Vagina (tissue), 2 donors: ENCODE measurements around the gene RAMACL.

ENCODE experiments used
- POLR2A ChIP-seq, 2 donors: fragments of 450-650 bp; IDR thresholded peaks; one replicate each; pipeline ENCODE4 v1.6.1; 2017; ENCODE audit warnings: antibody characterized with exemption in 2 of 2, mild to moderate bottlenecking in 2 of 2, moderate library complexity in 2 of 2
- POLR2AphosphoS5 ChIP-seq, 2 donors: sonication (generic); formaldehyde crosslinking; IDR thresholded peaks; one replicate each; pipeline ENCODE4 v1.9.0; 2017; ENCODE audit warnings: antibody characterized with exemption in 2 of 2, mild to moderate bottlenecking in 2 of 2, low read depth in 1 of 2; ENCODE audit not compliant: insufficient read depth in 1 of 2
- TF ChIP-seq, protein P1 (sequence below), 3 experiments: fragments of 450-650 bp in 2 of 3; fragments of 200-600 bp in 1 of 3; sonication (generic) in 1 of 3; IDR thresholded peaks; one replicate each; pipeline ENCODE4 v1.5.1; 2017 to 2019; ENCODE audit warnings: antibody characterized with exemption in 3 of 3, mild to moderate bottlenecking in 2 of 3, moderate library complexity in 2 of 3

- TF ChIP-seq, protein P1, sequence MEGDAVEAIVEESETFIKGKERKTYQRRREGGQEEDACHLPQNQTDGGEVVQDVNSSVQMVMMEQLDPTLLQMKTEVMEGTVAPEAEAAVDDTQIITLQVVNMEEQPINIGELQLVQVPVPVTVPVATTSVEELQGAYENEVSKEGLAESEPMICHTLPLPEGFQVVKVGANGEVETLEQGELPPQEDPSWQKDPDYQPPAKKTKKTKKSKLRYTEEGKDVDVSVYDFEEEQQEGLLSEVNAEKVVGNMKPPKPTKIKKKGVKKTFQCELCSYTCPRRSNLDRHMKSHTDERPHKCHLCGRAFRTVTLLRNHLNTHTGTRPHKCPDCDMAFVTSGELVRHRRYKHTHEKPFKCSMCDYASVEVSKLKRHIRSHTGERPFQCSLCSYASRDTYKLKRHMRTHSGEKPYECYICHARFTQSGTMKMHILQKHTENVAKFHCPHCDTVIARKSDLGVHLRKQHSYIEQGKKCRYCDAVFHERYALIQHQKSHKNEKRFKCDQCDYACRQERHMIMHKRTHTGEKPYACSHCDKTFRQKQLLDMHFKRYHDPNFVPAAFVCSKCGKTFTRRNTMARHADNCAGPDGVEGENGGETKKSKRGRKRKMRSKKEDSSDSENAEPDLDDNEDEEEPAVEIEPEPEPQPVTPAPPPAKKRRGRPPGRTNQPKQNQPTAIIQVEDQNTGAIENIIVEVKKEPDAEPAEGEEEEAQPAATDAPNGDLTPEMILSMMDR (IDR thresholded peaks at IDR 0.05): no peak
- TF ChIP-seq POLR2A (IDR thresholded peaks at IDR 0.05) (no peak), POLR2AphosphoS5 (IDR thresholded peaks at IDR 0.05; ENCODE audit: insufficient read depth in 1 of 2, low read depth in 1 of 2) (no peak)
These were observed 2.9 kb upstream of the RAMACL start for GRCh38 chr6:166589337-166589731.
